HG02759 (cell line): ENCODE results near the gene FCER1G.

Source experiments
- ATAC-seq: cut with Tn5 transposase; IDR thresholded peaks from one replicate; pipeline ENCODE4 v1.9.1; 2021; ENCODE audit warnings: mild to moderate bottlenecking, moderate library complexity; ENCODE audit not compliant: unreplicated experiment

FCER1G gene

GRCh38 chr1:161215076-161215475 is at the start of gene FCER1G:
Gene FCER1G (plus strand): TSS chr1:161215295. CDS start chr1:161215322, 27 bp downstream.
- ATAC-seq, result no peak

GRCh38 chr1:161165742-161166668 is 49.1 kb upstream of the FCER1G start, which contains the start of gene PPOX:
Gene PPOX (plus strand): TSS chr1:161166426. CDS start chr1:161166848, 422 bp downstream.
- ATAC-seq, result peak; percentile 95

DNA sequence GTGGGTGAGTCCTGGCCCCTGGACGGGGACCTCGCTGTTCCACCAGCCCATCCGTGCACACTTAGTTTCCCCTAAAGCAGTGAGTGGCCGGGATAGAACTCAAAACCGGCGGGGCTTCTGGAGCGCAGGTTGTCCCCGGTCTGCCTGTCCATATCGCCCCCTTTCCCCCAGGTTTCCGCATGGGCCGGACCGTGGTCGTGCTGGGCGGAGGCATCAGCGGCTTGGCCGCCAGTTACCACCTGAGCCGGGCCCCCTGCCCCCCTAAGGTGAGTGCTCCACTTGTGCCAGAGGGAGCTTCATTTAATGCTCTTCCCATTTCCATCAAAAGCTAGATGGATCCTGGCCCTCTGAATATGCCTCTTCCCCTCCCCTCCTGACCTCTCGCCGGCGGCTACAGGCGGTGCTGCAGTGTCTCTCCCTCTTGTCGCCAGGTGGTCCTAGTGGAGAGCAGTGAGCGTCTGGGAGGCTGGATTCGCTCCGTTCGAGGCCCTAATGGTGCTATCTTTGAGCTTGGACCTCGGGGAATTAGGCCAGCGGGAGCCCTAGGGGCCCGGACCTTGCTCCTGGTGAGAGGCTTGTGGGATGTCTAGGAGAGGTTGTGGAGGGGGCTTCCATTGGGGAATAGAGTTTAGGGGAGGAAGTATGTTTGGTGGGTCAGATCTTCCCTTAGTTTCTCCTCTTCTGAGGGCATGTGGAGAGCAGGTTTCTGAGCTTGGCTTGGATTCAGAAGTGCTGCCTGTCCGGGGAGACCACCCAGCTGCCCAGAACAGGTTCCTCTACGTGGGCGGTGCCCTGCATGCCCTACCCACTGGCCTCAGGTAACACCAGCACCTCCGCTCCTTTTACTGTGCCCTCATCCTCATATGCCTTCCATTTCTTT is 48.2 kb upstream of the FCER1G start:
- ATAC-seq, result peak; percentile 2

- no peak for ATAC-seq
Observed at GRCh38 chr1:161168906-161169305, 46.2 kb upstream of the FCER1G start.

DNA sequence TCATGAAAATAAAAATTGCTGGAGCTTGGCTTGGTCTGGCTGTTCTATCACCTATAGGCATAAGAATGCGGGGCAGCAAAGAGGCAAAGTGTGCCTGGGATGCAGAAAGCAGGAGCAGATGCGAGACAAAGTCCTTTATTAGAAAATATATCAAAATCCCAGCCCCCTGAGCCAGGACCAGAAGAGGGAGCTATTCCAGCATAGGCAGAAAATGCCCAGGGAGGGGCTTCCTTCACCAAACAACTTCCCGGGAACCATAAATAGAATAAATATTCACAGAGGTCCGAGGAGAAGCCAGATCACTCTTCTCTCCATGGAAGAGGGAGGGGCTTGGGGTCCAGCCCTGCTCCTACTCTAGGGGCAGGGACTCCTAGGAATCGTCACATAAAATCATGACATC is 43.9 kb upstream of the FCER1G start:
- no peak for ATAC-seq

- no peak for ATAC-seq
Observed at GRCh38 chr1:161171696-161172095, 43.4 kb upstream of the FCER1G start.

GRCh38 chr1:161172349-161172748 is 42.7 kb upstream of the FCER1G start:
- no peak for ATAC-seq

GRCh38 chr1:161172776-161173376 is 42.2 kb upstream of the FCER1G start:
- ATAC-seq, result no peak

DNA sequence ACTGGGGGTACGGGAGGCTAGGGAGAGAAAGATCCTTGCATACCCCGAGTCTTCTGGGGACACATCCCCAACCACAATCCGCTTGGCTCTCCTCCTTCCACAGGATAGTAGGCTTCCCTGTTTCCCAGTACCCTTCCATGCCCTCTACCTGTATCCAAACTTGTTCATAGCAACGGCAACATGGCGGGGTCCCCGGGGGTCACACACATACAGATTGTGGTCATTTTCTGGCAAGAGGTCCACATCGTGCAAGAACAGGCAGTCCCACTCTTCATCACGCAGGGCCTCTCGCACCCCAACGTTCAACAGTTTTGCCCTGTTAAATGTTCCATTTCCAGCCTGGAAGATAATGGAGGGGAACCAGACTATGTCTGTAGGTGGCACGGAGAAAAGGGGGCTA is 41.4 kb upstream of the FCER1G start:
- ATAC-seq, result no peak

- no peak for ATAC-seq
Observed at GRCh38 chr1:161174911-161175310, 40.2 kb upstream of the FCER1G start.

- ATAC-seq, result no peak
Observed at GRCh38 chr1:161175771-161176453, 39.2 kb upstream of the FCER1G start.

GRCh38 chr1:161176468-161177111 is 38.5 kb upstream of the FCER1G start:
- ATAC-seq, result no peak

GRCh38 chr1:161177112-161177935 is 37.8 kb upstream of the FCER1G start, which contains the start of gene B4GALT3:
Gene B4GALT3 (minus strand): TSS chr1:161177507. CDS start chr1:161176060, 1,447 bp downstream.
- peak; percentile 90 for ATAC-seq

- no peak for ATAC-seq
Observed at GRCh38 chr1:161177936-161178244, 37.2 kb upstream of the FCER1G start.

DNA sequence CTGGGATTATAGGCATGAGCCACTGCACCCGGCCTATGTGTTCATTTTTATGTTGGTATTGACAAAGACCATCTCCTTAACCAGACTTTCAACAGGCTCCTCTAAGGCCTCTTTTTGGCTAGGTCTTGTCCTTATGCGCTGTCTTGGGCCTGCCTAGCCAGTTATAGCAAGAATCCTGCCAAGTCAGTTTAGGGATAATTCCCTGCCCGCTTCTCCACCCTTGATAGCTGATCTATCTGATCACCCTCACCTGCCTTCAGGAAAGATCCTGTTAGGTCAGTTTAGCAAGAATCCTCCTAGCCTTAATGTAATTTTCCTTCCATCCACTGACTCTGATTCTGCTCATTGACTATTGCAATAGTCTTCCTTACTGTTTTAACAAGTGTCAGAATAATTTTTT is 35.4 kb upstream of the FCER1G start:
- ATAC-seq, result no peak

- no peak for ATAC-seq
Observed at GRCh38 chr1:161180639-161181038, 34.5 kb upstream of the FCER1G start.

DNA sequence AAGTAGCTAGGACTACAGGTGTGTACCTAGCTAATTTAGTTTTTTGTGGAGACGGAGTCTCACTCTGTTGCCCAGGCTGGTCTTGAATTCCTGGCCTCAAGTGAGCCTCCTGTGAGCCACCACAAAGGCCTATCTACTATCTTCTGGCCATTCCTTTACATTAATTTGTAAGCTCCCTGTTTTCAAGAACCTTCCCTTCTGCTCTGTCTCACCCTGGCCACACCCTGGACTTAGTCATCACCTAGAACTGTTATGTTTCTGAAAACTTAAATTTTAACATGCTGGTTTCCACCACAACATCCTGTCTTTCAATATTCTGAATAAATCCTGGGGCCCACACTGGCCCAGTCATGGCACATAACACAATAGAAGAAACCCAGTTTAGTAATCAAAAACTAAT is 32.9 kb upstream of the FCER1G start:
- ATAC-seq, result peak; percentile 40

- peak; percentile 71 for ATAC-seq
Observed at GRCh38 chr1:161185282-161185682, 29.8 kb upstream of the FCER1G start.

GRCh38 chr1:161185732-161186311 is 29.3 kb upstream of the FCER1G start:
- ATAC-seq, result peak; percentile 30
